HepG2 (cell line): ENCODE measurements around the gene UCP3. TPM values are rescaled to one million over a fixed set of nuclear protein-coding genes. Genes with fewer than 3 reads are reported as not detected.

Experiments used
- ATAC-seq: fragments of 200-7000 bp; cut with Tn5 transposase; 3 replicates; pipeline ENCODE4 v1.9.1; 2020; ENCODE audit warnings: mild to moderate bottlenecking, moderate library complexity
- BruUV-seq: library from RNA; stranded (reverse); fragments of 400-500 nt; replicated peaks from 2 replicates; lab custom pipeline; 2021; lab: Mats Ljungman, UMichigan
- CTCF ChIA-PET: fragments of 300-600 bp; formaldehyde crosslinking; extraction: SDS; loops from one replicate; lab custom pipeline; 2021; ENCODE audit warnings: low total read pairs, inconsistent platforms, low intra/inter-chr PET ratio; lab: Yijun Ruan, JAX
- POLR2A ChIA-PET: fragments of 350-600 bp; sonication (Branson Sonifier 250); formaldehyde crosslinking; loops from one replicate; lab custom pipeline; 2020; ENCODE audit warnings: antibody characterized with exemption, inconsistent platforms; lab: Yijun Ruan, JAX
- DNase-seq: peaks from one replicate; pipeline ENCODE4 v3.0.0-alpha.2; 2015; ENCODE audit warnings: low spot score
- FAIRE-seq: peaks from 3 replicates; lab custom pipeline; 2011; peaks lifted over from hg19 to GRCh38; lab: Jason Lieb, UNC
- H2AFZ ChIP-seq: one replicate; pipeline ENCODE4 v1.6.1; 2011; ENCODE audit warnings: low read length, inconsistent platforms
- H3K27ac ChIP-seq: fragments of 300-600 bp; 3 replicates; pipeline ENCODE4 v1.8.0; 2011; ENCODE audit warnings: mixed run types, mild to moderate bottlenecking, mixed read lengths, low read length, inconsistent platforms; ENCODE audit not compliant: insufficient read depth; ENCODE audit errors: extremely low read length
- H3K27me3 ChIP-seq, 2 experiments: fragments of 200-600 bp in 1 of 2; 2 replicates in 1 of 2; 3 replicates in 1 of 2; pipeline versions ENCODE4 v1.6.0 to v1.8.0; 2011; ENCODE audit warnings: low read length in 2 of 2, mild to moderate bottlenecking in 2 of 2, moderate library complexity in 2 of 2, inconsistent platforms in 1 of 2; ENCODE audit not compliant: insufficient read depth in 2 of 2, control insufficient read depth in 1 of 2
- H3K36me3 ChIP-seq, 2 experiments: fragments of 200-600 bp in 1 of 2; replicated peaks in 1 of 2; 2 replicates in 1 of 2; 3 replicates in 1 of 2; pipeline versions ENCODE4 v1.5.1 to v1.8.0; 2011; ENCODE audit warnings: low read length in 2 of 2, inconsistent platforms in 1 of 2; ENCODE audit not compliant: insufficient read depth in 2 of 2, control insufficient read depth in 1 of 2
- H3K4me1 ChIP-seq: 2 replicates; pipeline ENCODE4 v1.5.1; 2012; ENCODE audit warnings: low read length, inconsistent platforms; ENCODE audit not compliant: insufficient read depth
- H3K4me2 ChIP-seq: 2 replicates; pipeline ENCODE4 v1.6.0; 2011; ENCODE audit warnings: low read depth, low read length, inconsistent platforms
- H3K4me3 ChIP-seq, 3 experiments: fragments of 200-600 bp in 1 of 3; sonication (generic), shearing (Covaris generic) in 1 of 3; replicated peaks in 1 of 3; 2 replicates each; pipeline ENCODE4 v1.5.1; 2011 to 2016; ENCODE audit warnings: low read length in 3 of 3, inconsistent platforms in 2 of 3, low read depth in 2 of 3, mild to moderate bottlenecking in 2 of 3, control low read depth in 1 of 3, mixed read lengths in 1 of 3; ENCODE audit not compliant: insufficient read depth in 1 of 3
- H3K79me2 ChIP-seq: one replicate; pipeline ENCODE4 v1.6.1; 2011; ENCODE audit warnings: low read length, inconsistent platforms; ENCODE audit not compliant: insufficient read depth
- H3K9ac ChIP-seq: 2 replicates; pipeline ENCODE4 v1.6.0; 2011; ENCODE audit warnings: mild to moderate bottlenecking, low read depth, low read length, inconsistent platforms; ENCODE audit not compliant: insufficient read depth
- H3K9me3 ChIP-seq: 2 replicates; pipeline ENCODE4 v1.5.1; 2012; ENCODE audit warnings: mild to moderate bottlenecking, low read length
- H4K20me1 ChIP-seq: 2 replicates; pipeline ENCODE4 v1.6.0; 2011; ENCODE audit warnings: inconsistent platforms, mild to moderate bottlenecking, low read length, moderate library complexity; ENCODE audit not compliant: insufficient read depth
- CEBPG ChIP-seq: IDR thresholded peaks from 2 replicates; pipeline ENCODE4 v1.6.1; 2016
- DR1 ChIP-seq: sonication (generic); formaldehyde crosslinking; IDR thresholded peaks from 2 replicates; pipeline ENCODE4 v1.8.0; 2021; ENCODE audit warnings: mild to moderate bottlenecking, missing genetic modification reagents, inconsistent platforms
- HOXA7 ChIP-seq: sonication (generic); formaldehyde crosslinking; IDR thresholded peaks from 2 replicates; pipeline ENCODE4 v1.8.1; 2022; ENCODE audit warnings: mild to moderate bottlenecking, missing genetic modification reagents, moderate library complexity
- KAT8 ChIP-seq: IDR thresholded peaks from 2 replicates; pipeline ENCODE4 v1.6.1; 2016; ENCODE audit warnings: missing genetic modification reagents, missing compliant biosample characterization
- MAFK ChIP-seq, 2 experiments: IDR thresholded peaks in 1 of 2; conservative IDR thresholded peaks in 1 of 2; 2 replicates each; pipeline ENCODE4 v1.6.1; 2011; ENCODE audit warnings: improper control_type of control experiment in 2 of 2, low read length in 2 of 2
- NR2F6 ChIP-seq, 2 experiments: IDR thresholded peaks; 2 replicates each; pipeline ENCODE4 v1.6.1; 2016; ENCODE audit warnings: antibody characterized with exemption in 1 of 2, mild to moderate bottlenecking in 1 of 2
- SAFB2 ChIP-seq: sonication (generic); formaldehyde crosslinking; IDR thresholded peaks from 2 replicates; pipeline ENCODE4 v1.5.1; 2020; ENCODE audit warnings: missing genetic modification reagents, low read depth, mild to moderate bottlenecking, borderline replicate concordance
- ZNF30 ChIP-seq: sonication (generic); formaldehyde crosslinking; IDR thresholded peaks from 2 replicates; pipeline ENCODE4 v1.5.0; 2020; ENCODE audit warnings: mild to moderate bottlenecking, missing genetic modification reagents
- ZNF549 ChIP-seq: sonication (generic); formaldehyde crosslinking; IDR thresholded peaks from 2 replicates; pipeline ENCODE4 v1.5.0; 2020; ENCODE audit warnings: missing genetic modification reagents
- ZNF567 ChIP-seq: sonication (generic); formaldehyde crosslinking; IDR thresholded peaks from 2 replicates; pipeline ENCODE4 v1.8.1; 2023; ENCODE audit warnings: mild to moderate bottlenecking, missing genetic modification reagents, borderline replicate concordance
- ZNF709 ChIP-seq: sonication (generic); formaldehyde crosslinking; IDR thresholded peaks from 2 replicates; pipeline ENCODE4 v1.5.0; 2020; ENCODE audit warnings: mild to moderate bottlenecking, missing genetic modification reagents
- WGBS: methylation state at CpG from one replicate; pipeline ENCODE4 v1.1.6; 2017; ENCODE audit warnings: low lambda C conversion rate; 5-methylcytosine and 5-hydroxymethylcytosine counted together
- in situ Hi-C: cut with HindIII; loops from 2 replicates; pipeline ENCODE4 v1.10.0; 2017; ENCODE audit warnings: low pct_unique_long_range_greater_than_20kb; ENCODE audit not compliant: extremely low pct_ligation_motif_present
- intact Hi-C: fragments of 100-400 bp; cut with micrococcal nuclease; formaldehyde crosslinking; loops from one replicate; pipeline ENCODE4 v1.10.0; 2022; ENCODE audit not compliant: unreplicated experiment
- polyA plus RNA-seq, 8 experiments: library from polyadenylated mRNA; depleted of rRNA in 3 of 8; stranded (reverse) in 7 of 8; unstranded in 1 of 8; fragments of >200 nt; fragmentation: Illumina TruSeq in 4 of 8; extraction: Trizol in 4 of 8; gene quantifications; 2 replicates each; pipeline versions ENCODE4 v1.2.1 to v1.2.3, GENCODE V29; 2011 to 2016; ENCODE audit warnings: low read depth in 4 of 8, missing spikeins in 1 of 8, mixed read lengths in 1 of 8; ENCODE audit not compliant: insufficient read depth in 1 of 8
- total RNA-seq, 5 experiments: library from RNA; depleted of rRNA; stranded (reverse); fragments of >200 nt; fragmentation: Illumina TruSeq; extraction: Trizol; gene quantifications; 2 replicates each; pipeline ENCODE4 v1.2.3, GENCODE V29; 2016; ENCODE audit warnings: low read depth in 1 of 5
- TF ChIP-seq, protein P1 (sequence below): sonication (generic); formaldehyde crosslinking; IDR thresholded peaks from 2 replicates; pipeline ENCODE4 v1.5.1; 2020; ENCODE audit warnings: mild to moderate bottlenecking, moderate library complexity, missing genetic modification reagents
- TF ChIP-seq, protein P2 (sequence below): sonication (generic); formaldehyde crosslinking; IDR thresholded peaks from 2 replicates; pipeline ENCODE4; 2020; ENCODE audit warnings: missing genetic modification reagents, mild to moderate bottlenecking, borderline replicate concordance

UCP3 gene
- total and polyA plus RNA-seq, 2 of the 13 experiments (the other 11 are each of a cell fraction or from before 2014, with no cell fraction given): 0.37 TPM; not detected in 1

- no peaks in the 10 kb centered on the region for H4K20me1 ChIP-seq
- no peak overlapping the region for H3K4me2 ChIP-seq
- no peak for DNase-seq
- no peaks in the 10 kb centered on the region for H3K27me3 ChIP-seq
- no TSS peak for BruUV-seq
- TF ChIP-seq NR2F6 (IDR thresholded peaks at IDR 0.05) (no peak), NR2F6 (CRISPR knock-in tag; IDR thresholded peaks at IDR 0.05) (no peak), DR1 (CRISPR knock-in tag) (no peak)
- TF ChIP-seq, all 625 proteins: peak for 0
- in situ Hi-C loops: no loop called here
- CTCF ChIA-PET: no interaction called here
- H3K27ac ChIP-seq: no peak overlapping the region
- H3K9me3 ChIP-seq: no peaks in the 10 kb centered on the region
- H2AFZ ChIP-seq: no peak overlapping the region
- ATAC-seq (no peak), FAIRE-seq (no peak)
- no peak overlapping the region for H3K4me3 ChIP-seq
- no peak overlapping the region for H3K9ac ChIP-seq
- intact Hi-C loops: no loop called here
- POLR2A ChIA-PET: no interaction called here
- WGBS: 96% methylated on average over 5 of the region's 8 CpGs
- no peaks in the 10 kb centered on the region for H3K79me2 ChIP-seq
- H3K4me1 ChIP-seq: peaks cover 26% of the 10 kb centered on the region
- no peaks in the 10 kb centered on the region; a peak in 1 of 5 replicates for H3K36me3 ChIP-seq
These were observed 4.3 kb upstream of the UCP3 start for GRCh38 chr11:74013141-74013540.

DNA sequence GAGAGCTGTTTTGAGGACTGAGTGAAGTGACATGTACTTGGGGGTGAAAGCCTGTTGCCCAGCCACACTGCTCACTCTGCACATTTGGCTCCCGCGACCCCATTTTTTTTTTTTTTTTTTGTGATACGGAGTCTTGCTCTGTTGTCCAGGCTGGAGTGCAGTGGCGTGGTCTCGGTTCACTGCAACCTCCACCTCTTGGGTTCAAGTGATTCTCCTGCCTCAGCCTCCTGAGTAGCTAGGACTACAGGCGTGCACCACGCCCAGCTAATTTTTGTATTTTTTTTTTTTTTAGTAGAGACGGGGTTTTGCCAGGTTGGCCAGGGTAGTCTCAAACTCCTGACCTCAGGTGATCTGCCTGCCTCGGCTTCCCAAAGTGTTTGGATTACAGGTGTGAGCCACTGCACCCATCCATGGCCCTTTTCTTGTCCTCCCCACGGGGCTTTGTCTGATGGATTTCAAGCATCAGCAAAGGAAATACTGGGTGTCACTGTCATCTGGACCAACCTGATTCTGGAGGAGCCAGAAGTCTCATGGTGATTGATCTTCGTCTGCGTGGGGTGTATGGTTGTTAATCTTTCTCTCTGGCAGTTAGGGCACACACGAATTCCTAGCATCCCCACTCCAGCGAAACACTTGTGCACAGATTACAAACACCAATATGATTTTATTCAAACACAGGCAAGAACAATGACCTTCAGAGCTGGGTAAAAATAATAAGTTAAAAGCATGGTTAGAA lies 3.4 kb upstream of the UCP3 start:
- H4K20me1 ChIP-seq: no peaks in the 10 kb centered on the region
- intact Hi-C loops (no loop called here), in situ Hi-C loops (no loop called here)
- no peak overlapping the region for H3K4me3 ChIP-seq
- H3K4me2 ChIP-seq: no peak overlapping the region
- peaks cover 25% of the 10 kb centered on the region for H3K4me1 ChIP-seq
- TF ChIP-seq, protein P1, sequence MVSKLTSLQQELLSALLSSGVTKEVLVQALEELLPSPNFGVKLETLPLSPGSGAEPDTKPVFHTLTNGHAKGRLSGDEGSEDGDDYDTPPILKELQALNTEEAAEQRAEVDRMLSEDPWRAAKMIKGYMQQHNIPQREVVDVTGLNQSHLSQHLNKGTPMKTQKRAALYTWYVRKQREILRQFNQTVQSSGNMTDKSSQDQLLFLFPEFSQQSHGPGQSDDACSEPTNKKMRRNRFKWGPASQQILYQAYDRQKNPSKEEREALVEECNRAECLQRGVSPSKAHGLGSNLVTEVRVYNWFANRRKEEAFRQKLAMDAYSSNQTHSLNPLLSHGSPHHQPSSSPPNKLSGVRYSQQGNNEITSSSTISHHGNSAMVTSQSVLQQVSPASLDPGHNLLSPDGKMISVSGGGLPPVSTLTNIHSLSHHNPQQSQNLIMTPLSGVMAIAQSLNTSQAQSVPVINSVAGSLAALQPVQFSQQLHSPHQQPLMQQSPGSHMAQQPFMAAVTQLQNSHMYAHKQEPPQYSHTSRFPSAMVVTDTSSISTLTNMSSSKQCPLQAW (CRISPR knock-in tag): no peak
- TF ChIP-seq ZNF30 (CRISPR knock-in tag): no peak
- TF ChIP-seq ZNF549 (CRISPR knock-in tag): no peak
- TF ChIP-seq HOXA7 (CRISPR knock-in tag): no peak
- TF ChIP-seq ZNF709 (CRISPR knock-in tag): no peak
- TF ChIP-seq ZNF567 (CRISPR knock-in tag): no peak
- TF ChIP-seq KAT8 (CRISPR knock-in tag): no peak
- TF ChIP-seq, protein P2, sequence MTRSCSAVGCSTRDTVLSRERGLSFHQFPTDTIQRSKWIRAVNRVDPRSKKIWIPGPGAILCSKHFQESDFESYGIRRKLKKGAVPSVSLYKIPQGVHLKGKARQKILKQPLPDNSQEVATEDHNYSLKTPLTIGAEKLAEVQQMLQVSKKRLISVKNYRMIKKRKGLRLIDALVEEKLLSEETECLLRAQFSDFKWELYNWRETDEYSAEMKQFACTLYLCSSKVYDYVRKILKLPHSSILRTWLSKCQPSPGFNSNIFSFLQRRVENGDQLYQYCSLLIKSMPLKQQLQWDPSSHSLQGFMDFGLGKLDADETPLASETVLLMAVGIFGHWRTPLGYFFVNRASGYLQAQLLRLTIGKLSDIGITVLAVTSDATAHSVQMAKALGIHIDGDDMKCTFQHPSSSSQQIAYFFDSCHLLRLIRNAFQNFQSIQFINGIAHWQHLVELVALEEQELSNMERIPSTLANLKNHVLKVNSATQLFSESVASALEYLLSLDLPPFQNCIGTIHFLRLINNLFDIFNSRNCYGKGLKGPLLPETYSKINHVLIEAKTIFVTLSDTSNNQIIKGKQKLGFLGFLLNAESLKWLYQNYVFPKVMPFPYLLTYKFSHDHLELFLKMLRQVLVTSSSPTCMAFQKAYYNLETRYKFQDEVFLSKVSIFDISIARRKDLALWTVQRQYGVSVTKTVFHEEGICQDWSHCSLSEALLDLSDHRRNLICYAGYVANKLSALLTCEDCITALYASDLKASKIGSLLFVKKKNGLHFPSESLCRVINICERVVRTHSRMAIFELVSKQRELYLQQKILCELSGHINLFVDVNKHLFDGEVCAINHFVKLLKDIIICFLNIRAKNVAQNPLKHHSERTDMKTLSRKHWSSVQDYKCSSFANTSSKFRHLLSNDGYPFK (CRISPR knock-in tag): no peak
- TF ChIP-seq CEBPG (CRISPR knock-in tag): no peak
- no peak for TF ChIP-seq SAFB2
- no peak for TF ChIP-seq MAFK (conservative IDR thresholded peaks at IDR 0.05 in 1 of 2, IDR thresholded peaks at IDR 0.05 in 1 of 2; ENCODE audit: low read length in 2 of 2)
- no TSS peak for BruUV-seq
- 96% methylated on average over 14 of the region's 14 CpGs for WGBS
- H3K79me2 ChIP-seq: no peaks in the 10 kb centered on the region
- H3K27me3 ChIP-seq: no peaks in the 10 kb centered on the region
- no peaks in the 10 kb centered on the region; a peak in 1 of 5 replicates for H3K36me3 ChIP-seq
- CTCF ChIA-PET: no interaction called here
- H2AFZ ChIP-seq: no peak overlapping the region
- no peaks in the 10 kb centered on the region for H3K9me3 ChIP-seq
- no peak for DNase-seq
- POLR2A ChIA-PET: no interaction called here
- H3K27ac ChIP-seq: no peak overlapping the region
- no peak for FAIRE-seq
- no peak overlapping the region for H3K9ac ChIP-seq
- ATAC-seq: no peak
